C4-2B (cell line): ENCODE measurements around the gene TBC1D9.

ENCODE experiments used
- CTCF ChIP-seq: fragments of 450-650 bp; conservative IDR thresholded peaks from 2 replicates; pipeline ENCODE4 v1.5.1; 2017; ENCODE audit warnings: mild to moderate bottlenecking
- ZFX ChIP-seq: fragments of 450-650 bp; IDR thresholded peaks from 2 replicates; pipeline ENCODE4 v1.6.1; 2017

DNA sequence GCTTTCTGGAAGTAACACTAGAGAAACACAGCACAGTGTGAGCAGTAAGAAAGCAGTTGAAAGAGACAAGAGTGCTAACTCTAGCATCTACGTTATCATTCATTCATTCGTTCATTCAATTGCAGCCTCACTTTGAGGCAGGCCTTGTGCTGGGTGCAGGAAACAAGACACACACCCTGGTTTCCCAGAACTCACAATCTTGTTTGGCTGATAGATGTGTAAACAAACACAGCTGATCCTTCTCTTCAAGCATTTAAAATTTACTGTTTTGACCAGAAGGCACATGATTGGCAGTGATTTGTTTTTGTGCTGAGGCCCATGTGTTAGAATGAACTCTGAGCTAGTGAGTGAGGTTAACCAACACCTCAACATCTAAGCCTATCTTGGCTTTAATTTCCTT, 20.4 kb upstream of the TBC1D9 start:
- TF ChIP-seq CTCF (no peak), ZFX (no peak)
